Stimulated activated CD8-positive, alpha-beta memory T cell treated with anti-CD3 and anti-CD28 coated beads, Interleukin-4, amount 100 ng/mL, for 24 hours (primary cell): ENCODE measurements around the gene ZNF516.

Experiments used
- DNase-seq: peaks from one replicate; pipeline ENCODE4 v3.0.0-alpha.2; 2020; ENCODE audit warnings: low read depth

ZNF516 gene

DNA sequence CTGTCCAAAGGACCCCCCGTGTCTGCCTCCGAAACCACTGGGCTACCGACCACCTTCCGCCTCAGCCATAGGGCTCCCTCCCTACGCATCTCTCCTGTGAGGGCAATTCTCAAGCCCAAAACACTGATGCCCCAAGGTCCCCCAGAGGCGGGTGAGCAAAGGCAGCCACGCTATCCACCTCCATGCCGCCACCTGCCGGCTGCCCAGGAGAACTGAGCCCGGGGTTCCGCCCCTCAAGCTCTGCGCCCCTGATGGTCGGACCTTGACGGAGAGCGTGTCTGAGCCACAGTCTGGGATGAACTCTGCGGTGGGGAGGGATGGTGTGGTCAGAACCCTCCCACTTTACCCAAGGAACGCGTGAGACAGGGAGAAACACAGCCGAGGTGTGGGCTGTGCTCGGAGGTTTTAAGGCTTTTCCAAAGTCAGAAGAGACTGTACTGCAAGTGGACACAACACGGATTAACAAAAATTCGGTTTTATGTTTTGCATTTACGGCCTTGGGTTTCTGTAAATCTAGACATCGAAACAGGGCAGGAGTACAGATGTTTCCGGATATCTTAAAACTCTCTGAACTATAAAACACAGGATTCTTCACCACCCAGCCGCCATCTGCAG, 114.1 kb downstream of the ZNF516 start:
- no peak for DNase-seq

DNA sequence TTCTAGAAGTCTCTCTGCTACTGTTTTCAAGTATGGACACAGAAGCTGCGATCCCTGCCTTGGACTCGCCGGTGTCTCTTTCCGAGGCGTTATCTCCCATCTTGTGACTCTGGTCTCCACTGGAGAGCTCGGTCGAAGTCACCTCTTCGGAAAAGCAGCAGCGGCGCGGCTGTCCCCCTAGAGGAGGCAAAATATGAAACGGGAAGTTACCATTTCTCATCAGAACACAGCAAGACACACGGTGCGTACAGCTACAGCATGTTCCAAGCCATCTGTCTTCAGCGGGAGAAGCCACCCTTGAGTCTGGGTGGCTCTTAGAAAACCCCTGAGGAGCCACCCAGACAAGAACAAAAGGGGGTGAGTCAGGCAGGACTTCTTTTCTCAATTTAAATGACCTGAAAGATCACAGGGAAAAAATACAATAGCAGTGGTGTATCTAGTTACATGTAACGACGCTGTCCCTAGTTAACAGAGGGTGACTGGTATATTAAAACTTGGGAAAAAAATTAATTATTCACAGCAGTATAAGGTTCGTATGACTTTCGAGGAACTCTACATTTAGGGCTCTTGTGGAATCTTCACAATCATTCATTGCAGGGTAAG, 114.8 kb downstream of the ZNF516 start:
- DNase-seq, result no peak

DNA sequence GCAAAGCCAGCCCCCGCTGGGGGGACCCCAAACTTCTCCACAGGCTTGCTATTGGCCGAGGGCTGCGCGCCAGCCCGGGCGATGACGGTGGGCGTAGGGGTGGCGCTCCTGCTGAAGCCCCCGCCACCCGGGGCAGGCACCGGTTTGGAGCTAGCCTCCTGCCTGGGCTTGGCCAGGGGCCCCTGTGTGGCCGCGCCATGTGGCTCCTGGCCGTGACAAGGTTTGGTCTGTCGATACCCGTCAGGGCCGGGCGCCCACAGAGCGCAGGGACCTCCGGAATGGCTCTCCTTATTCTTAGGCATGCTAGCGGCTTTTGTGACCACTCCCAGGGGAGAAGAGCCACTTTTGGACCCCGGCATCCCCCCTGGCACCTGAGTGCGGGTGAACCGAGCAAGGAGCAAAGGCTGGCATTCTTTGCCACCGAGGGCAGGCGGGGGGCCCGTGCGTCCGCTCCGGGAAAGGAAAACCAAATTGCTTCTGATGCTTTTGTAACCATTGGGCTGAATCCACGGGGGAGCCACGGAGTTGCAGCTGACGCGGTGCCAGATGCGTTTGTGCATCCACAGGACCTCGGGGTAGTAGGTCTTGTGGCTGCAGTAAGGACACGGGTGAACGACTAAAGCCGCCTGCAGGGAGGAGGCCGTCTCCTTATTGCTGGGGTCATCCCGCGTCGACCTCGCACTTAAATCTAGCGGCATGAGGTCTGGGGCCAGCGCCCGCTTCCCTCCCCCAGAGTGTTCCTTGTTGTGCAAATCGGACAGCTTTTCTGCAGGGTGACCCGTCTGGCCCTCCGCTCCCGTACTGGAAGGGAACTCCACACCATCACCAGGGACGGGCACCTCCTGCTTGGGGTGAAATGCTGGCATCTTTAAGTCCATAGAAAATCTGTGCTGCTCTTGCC, 115.6 kb downstream of the ZNF516 start:
- DNase-seq, result no peak

DNA sequence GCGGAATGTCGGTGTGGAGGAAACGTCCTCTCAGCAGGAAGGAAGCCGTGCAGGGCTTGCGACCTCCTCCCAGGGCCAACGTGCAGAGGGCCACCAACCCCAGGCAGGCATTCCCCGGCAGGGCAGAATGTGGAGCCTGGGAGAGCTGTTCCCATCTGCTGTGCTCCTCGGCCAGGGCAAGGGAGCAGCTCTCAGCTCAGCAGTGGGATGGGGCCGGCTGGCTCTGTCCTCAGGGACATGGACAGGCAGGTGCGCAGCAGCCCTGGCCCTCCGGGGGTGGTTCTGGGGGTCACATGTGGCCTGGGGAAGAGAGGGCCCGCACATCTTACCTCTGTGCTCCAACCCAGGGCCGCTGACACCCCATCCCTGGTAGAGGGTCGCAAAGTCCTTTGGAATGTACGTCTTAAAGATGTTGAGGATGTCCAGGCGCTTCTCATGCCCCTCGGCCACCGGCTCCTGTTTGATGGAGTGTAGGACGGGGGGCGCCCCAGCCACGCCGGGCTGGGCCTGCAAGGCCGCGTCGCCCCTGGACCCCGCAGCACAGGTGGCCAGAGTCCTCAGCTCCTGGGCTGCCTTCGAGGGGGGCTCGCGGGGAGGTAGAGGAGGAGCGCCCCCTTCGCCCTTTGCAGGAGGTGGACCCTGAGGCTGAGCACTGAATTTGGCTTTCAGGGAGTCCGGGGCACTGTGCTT, 116.4 kb downstream of the ZNF516 start:
- no peak for DNase-seq

DNA sequence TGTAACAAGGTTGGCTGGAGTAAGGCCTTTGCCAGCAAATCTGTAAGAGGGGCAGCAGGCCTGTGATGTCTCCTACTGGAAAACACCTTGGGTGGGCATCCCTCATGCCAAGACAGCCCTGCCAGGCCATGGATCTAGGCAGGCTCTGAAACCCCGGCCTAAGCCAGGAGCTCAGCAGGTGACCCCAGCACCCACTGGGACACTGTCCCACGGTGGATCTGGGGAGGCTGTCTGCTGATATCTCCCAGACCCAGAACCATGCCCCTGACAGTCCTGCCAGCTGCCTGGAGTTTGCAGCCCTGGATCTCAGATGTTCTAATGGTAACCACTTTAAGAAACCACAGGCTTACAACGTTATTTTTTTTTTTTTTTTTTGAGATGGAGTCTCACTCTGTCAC, 117.7 kb downstream of the ZNF516 start:
- DNase-seq, result no peak

DNA sequence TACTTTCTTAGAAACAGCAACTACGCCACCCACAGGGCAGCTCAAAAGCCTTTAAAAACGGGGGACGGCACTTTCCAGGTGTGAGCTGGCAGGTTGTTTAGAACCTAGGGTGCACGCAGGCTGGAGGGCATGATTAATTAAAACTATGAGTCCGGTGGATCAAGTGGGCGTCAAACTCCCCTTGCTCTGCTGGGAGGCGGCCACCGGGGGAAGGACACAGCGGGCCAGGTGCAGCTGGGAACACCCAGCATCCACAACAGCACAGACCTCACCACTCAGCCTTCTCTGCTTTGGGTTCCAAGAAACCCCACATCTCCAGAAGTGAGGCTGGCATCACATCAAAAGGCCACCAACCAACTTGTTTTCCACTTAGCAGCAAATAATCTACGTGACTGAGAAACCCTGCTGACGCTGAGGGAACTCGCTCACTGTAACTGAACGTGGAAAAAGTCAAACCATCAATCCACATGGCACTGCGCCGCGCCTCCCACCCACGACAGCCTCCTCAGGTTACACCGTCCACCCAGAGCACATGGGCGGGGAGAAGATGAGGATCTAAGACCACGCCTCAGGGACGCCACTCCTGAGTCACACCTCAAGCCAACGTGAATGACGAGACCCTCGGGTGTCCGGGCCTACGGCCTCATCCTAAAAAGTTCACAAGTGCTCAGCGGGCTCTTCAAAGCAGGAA, 118.2 kb downstream of the ZNF516 start:
- DNase-seq, result no peak

DNA sequence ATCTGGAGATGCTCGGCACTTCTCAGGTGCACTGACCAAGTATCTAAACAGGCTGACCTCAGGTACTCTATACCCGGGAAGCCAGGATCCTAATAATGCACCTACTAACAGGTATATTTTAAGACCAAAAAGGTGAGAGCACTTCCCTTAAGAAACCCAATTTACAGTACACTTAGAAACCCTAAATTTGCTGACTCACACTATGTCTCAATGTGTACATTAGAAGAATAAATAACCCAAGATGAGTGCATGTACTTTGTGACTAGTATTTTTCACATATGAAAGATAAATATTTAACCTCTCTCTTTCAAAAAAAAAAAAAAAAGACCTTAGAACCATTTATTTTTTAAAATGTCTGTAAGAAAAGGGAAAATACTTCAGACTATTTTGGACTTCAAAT, 118.8 kb downstream of the ZNF516 start:
- DNase-seq, result no peak

DNA sequence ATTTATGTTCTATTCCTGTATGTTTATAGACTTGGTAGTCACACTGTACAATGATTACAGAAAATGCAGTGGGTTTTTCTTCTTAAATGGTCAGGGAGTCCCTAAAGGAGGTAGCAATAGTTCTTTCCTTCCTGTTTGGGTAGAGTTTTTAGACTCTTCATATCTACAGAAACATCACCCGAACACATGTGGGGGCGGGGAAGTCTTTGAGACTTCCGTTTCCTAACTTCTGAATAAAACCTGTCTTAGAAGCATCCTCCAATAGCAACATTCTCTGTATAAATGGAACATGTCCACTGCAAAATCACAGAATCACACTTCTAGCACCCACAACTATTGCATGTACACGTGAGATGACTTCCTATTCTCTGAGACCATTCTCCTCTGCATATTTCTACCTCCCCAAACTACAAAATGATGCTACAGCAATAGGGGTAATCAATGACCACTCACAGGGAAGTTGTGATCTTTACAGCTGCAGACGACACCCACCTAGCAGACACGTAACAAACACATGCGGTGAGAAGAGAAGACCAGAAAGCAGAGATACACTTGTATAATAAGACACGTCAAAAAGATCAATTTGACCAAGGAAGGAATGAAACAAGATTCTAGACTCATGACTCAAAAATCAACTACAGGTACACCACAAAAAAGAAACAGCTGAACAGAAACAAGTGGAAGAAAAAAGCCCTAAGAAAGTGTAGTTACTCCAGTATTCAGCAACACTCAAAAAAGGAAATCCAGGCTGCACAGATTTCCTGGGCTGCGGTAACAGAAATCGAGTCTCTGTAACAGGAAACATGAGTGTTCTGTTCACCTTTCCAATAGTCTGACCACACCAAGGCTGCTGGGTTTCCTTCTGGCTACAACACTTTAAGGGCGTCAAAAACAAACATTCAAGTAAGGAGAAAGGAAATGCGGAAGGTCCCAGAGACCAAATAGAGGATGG, 120.4 kb downstream of the ZNF516 start:
- DNase-seq, result no peak

DNA sequence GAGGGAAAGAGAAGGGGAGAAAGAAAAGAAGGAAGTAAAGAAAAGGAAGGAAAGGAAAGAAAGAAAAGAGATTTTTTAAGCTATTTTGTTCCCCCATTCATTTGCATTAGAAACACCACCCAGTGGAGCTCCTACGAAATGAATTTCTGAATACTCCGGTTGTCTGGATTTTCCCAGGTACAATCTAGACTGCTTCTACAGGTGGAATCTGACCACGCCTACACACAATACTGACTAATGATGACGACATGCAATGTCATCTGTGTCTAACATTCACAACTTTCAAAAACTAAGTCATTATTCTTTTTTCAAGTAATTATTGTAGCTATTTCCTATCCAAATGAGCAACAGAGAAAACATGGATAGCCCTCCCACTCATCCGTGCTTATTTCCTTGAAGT, 121.7 kb downstream of the ZNF516 start:
- DNase-seq, result no peak

DNA sequence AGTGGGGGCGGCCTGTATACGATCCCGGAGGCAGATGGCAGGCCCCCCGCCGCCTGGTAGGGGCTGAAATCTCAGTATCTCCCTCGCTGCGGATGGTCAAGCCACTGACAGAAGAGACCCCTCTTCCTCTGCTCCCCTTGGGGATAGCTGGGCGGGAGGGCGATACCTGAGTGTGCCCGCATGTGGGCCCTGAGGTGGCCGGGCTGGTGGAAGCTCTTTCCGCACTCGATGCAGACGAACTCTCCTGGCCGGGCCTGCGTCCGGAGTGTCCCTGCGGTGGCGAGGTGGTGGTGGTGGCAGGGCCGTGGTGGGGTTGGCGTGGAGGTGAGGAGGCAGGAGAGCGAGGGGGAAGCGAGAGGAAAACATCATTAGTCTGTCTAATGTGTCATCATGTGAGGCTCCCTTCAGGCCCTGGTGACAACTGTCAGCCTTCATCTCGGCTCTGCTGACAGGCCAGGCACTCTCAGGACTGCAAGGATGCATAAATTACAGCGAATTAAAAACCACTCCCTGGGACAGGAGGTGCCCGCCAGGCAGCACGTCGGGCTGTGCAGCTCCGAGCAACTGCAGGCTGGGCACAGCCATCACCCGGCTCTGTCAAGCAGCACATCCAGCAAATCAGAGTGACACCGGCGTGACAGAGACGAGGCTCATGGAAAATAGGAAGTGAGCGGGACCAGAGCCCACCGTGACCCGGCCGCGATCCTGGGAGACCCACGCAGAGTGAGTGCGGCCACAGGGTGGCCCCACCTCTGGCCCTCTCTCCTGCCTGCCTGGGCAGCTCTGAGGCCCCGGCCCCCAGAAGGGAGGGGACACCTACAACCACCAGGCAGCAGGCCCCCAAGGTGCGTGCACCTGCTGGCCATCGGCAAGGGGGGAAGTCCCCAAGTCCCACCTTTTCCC, 123.5 kb downstream of the ZNF516 start:
- DNase-seq, result no peak

DNA sequence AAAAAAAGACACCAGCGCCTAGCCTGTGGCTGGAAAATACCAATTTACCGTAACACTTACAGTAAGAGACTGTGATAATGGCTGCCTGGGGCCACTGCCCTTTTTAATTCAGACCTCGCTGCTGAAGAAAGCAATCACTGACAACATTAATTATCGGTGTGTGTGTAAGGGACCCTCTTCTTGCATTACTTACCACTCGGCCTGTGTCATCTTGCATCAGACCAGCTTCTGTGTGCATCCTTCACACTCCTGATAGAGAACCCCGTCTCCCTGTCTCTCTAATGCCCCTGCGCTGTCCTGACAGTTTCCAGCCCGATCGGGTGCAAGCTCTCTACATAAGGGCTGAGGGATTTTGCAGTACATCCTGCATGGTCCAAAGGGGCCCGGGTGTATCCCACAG, 124.4 kb downstream of the ZNF516 start:
- DNase-seq, result no peak

DNA sequence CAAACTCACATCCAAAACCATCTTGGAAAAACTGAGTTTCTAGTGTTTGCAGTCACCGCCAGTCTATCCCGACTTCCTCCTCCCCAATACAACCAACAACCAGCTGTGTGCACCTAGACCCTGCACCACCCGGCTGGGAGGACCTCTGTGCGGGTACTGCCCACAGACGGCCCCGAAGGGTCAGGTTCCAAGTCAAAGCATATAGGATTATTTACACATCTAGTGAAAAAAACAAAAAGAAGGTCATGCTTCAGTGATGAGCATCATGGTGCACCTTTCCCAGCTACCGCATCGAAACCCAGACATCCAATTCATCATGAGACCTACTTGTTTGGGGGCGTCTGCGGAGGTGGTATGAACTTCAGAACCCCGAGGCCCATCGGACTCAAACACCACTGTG, 124.8 kb downstream of the ZNF516 start:
- DNase-seq, result no peak

DNA sequence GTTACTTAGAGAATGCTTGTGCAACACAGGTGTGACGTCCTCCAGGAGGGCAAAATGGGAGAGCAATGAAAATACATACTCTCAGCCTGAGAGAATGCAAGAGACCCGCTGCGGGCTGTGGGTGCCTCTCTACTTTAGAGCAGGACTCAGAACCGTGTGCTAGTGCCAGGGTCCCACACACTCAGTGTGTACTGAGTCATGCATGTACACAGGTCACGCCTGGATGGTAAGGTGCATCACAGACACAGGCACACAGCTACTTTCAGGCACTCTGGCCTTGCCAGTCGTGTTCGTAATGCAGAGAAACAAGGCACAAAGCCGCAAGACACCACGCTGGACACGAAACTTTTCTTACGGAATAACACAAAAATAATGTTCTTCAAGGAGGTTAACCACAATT, 125.3 kb downstream of the ZNF516 start:
- DNase-seq, result no peak

DNA sequence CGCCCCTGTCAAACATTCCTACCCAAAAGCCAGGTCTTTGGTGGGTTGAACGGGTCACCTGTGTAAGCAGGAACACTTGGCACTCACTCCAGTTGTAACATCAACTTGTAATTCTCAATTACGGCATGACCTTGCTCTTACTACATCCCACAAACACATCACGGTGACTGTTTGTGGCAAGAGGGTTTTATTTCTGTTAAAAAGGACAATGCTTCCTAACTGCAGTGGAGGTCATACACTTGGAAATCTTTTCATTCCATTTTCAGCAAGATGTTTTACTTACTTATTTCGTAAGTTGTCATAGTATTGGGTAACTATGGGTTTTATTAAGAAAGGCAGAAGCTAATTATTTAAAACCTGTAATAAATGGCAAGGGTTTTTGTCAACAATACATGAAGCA, 126.1 kb downstream of the ZNF516 start:
- no peak for DNase-seq

DNA sequence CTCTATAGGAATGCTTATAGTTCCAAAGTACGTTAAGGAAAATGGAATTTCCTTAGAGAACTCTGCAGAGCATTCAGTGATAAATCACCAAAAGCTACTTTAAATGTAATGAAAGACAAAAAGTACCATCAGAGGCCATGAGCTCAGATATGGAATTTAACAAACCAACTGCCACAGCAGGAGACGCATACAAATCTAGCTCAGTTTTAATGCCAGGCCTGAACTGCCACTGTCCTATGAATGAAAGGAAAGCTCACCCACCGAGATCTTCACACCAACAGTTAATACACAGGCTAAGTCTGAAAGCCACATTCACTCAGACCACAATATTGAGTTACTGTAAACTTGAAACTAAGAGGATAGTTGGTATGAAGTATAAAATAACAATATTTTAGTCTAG, 126.8 kb downstream of the ZNF516 start:
- DNase-seq, result no peak

DNA sequence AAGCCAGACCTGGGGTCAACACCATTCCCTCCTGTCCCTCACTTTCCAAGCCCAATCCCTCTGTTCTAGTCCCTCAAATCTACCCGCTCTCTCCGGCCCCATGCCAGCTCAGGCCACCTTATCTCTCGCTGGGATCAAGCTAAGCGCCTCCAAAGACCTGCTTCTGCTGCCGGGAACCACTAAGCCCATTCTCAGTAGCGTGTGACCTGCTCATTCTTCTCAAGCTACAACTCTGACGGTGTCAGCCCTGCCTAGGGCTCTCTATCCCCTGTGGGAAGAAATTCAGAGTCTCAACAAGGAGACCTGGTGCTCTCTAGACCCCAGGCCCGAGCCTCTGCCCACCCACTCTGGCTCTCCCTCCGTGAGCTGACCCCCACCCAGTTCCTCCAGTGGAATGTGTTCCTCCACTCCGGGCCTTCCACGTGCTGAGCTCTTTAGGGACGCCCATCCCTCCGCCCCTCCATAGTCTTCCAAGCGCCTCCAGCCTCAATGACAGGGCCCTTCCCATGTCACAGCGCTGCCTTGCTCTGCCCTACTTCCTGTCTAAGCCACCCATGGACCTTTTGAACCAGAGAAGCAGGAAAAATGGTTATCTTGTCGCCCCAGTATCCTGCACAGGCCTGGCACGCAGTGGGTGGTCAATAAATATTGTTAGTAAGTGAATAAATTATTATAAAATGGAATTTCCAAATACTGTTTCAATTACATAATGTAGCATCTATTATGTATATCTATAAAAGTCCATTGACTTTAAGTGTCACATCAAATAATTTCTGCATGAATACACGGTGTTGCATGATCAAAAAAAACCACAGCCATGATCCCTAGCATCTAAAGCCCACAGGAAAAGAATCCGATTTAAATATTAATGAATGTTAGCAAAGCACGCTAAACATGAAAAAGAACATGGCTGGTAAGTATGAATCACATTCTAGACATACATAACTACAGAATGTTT, 127.6 kb downstream of the ZNF516 start:
- DNase-seq, result no peak

DNA sequence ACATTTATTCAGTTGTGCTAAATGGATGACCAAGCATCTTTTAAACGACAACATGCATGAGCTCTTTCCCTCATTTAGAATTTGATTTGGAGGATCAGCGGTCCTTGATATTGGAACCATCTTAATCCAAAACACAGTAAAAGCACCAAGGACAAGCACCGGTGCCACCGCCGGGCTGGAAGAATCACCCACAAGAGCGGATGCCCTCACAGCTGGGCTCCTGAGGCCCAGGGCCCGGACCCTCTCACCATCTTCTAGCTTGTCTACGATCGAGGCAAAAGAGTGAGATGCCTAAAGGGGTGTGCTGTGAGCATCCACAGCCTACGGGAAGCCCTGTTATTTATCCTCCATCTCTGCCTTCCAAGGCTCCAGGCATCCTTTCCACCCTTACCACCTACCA, 129.5 kb downstream of the ZNF516 start:
- no peak for DNase-seq
